Measurements from ENCODE around the gene LITAF. TPM values are rescaled to one million over a fixed set of nuclear protein-coding genes. Genes with fewer than 3 reads are reported as not detected.

Gene LITAF
- total RNA-seq, 2 experiments from 2014 or later = 12.2 to 43.2 TPM

DNA sequence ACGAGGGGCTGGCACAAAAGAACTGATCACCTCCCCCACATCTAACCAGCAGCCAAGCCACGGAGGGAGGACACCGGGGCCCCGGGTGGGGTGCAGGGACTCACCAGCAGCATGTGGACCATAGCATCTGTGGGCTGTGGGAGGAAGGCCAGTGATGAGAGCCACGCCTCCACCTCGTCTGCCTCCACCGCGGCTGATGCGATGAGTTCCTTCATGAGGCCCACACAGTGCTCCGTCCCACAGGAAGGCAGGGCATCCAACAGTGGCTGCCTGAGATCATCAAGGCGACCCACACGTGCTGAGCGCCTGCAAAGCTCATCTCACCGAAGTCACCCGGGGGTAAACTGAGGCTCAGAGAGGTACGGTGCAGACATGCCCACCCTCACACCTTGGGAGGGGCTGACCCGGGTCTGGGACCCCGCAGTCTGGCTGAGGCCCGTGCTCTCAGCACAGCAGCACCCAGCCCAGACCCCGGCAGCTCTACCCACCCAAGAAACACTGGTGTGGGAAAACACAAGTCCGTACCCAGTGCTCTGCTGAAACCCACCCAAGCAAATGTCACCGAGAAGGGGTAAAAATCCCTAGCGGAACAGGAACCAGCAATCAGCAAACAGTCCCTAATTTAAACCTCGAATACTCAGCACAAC is 85.9 kb downstream of the LITAF start:
- BruUV-seq (replicated peaks) = no TSS peak
- ChIA-PET CTCF (ENCODE audit: unreplicated experiment) (no interaction called here), POLR2A (no interaction called here)
- no peak for DNase-seq (ENCODE audit: low spot score)
- H3K4me3 ChIP-seq (ENCODE audit: low read depth, low read length, poor library complexity, severe bottlenecking) = no peak overlapping the region
- no peaks in the 10 kb centered on the region for H3K36me3 ChIP-seq (ENCODE audit: insufficient read depth, low read length)
- no peak overlapping the region for H3K27ac ChIP-seq (ENCODE audit: low read depth, low read length, poor library complexity, severe bottlenecking)
- no peak overlapping the region for H2AFZ ChIP-seq (ENCODE audit: low read length)
- H3K79me2 ChIP-seq (ENCODE audit: insufficient read depth, low read depth, low read length) = no peaks in the 10 kb centered on the region
- H4K20me1 ChIP-seq (ENCODE audit: insufficient read depth, low read length) = no peaks in the 10 kb centered on the region
- no peak overlapping the region for H3K4me2 ChIP-seq (ENCODE audit: low read length)
- no peak for TF ChIP-seq EZH2phosphoT487 (IDR thresholded peaks at IDR 0.05; ENCODE audit: borderline replicate concordance, low read depth, low read length)
- TF ChIP-seq, protein P1, sequence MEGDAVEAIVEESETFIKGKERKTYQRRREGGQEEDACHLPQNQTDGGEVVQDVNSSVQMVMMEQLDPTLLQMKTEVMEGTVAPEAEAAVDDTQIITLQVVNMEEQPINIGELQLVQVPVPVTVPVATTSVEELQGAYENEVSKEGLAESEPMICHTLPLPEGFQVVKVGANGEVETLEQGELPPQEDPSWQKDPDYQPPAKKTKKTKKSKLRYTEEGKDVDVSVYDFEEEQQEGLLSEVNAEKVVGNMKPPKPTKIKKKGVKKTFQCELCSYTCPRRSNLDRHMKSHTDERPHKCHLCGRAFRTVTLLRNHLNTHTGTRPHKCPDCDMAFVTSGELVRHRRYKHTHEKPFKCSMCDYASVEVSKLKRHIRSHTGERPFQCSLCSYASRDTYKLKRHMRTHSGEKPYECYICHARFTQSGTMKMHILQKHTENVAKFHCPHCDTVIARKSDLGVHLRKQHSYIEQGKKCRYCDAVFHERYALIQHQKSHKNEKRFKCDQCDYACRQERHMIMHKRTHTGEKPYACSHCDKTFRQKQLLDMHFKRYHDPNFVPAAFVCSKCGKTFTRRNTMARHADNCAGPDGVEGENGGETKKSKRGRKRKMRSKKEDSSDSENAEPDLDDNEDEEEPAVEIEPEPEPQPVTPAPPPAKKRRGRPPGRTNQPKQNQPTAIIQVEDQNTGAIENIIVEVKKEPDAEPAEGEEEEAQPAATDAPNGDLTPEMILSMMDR (conservative IDR thresholded peaks at IDR 0.05; ENCODE audit: low read length) = no peak
- no peaks in the 10 kb centered on the region for H3K9me2 ChIP-seq (ENCODE audit: insufficient read depth, low read length)
- H3K4me1 ChIP-seq (ENCODE audit: insufficient read depth, low read length, poor library complexity, severe bottlenecking) = peaks cover 29% of the 10 kb centered on the region
- intact Hi-C loops (cut with micrococcal nuclease; ENCODE audit: unreplicated experiment) = no loop called here
- H3K9me3 ChIP-seq (ENCODE audit: low read length) = no peaks in the 10 kb centered on the region

GRCh38 chr16:11499295-11500089 is 87.2 kb downstream of the LITAF start:
- no peaks in the 10 kb centered on the region for H3K9me3 ChIP-seq (ENCODE audit: low read length)
- H3K4me1 ChIP-seq (ENCODE audit: insufficient read depth, low read length, poor library complexity, severe bottlenecking) = peaks cover 42% of the 10 kb centered on the region
- no peaks in the 10 kb centered on the region for H3K9me2 ChIP-seq (ENCODE audit: insufficient read depth, low read length)
- ChIA-PET CTCF (ENCODE audit: unreplicated experiment) (no interaction called here), POLR2A (interaction anchor here (0.6 kb wide), 1 partner anchor 181 kb away, joined by 4 read pairs; no protein-coding TSS in a partner anchor)
- no peak for TF ChIP-seq EZH2phosphoT487 (IDR thresholded peaks at IDR 0.05; ENCODE audit: borderline replicate concordance, low read depth, low read length)
- TF ChIP-seq, protein P1 (conservative IDR thresholded peaks at IDR 0.05; ENCODE audit: low read length) = no peak
- no peak for DNase-seq (ENCODE audit: low spot score)
- H3K4me2 ChIP-seq (ENCODE audit: low read length) = peak overlapping the region; percentile 11; the same call in 1 of the 2 replicates
- H3K79me2 ChIP-seq (ENCODE audit: insufficient read depth, low read depth, low read length) = no peaks in the 10 kb centered on the region
- no TSS peak for BruUV-seq (replicated peaks)
- no peak overlapping the region for H3K27ac ChIP-seq (ENCODE audit: low read depth, low read length, poor library complexity, severe bottlenecking)
- intact Hi-C loops (cut with micrococcal nuclease; ENCODE audit: unreplicated experiment) = no loop called here
- no peaks in the 10 kb centered on the region for H3K36me3 ChIP-seq (ENCODE audit: insufficient read depth, low read length)
- no peak overlapping the region for H2AFZ ChIP-seq (ENCODE audit: low read length)
- no peaks in the 10 kb centered on the region for H4K20me1 ChIP-seq (ENCODE audit: insufficient read depth, low read length)
- no peak overlapping the region for H3K4me3 ChIP-seq (ENCODE audit: low read depth, low read length, poor library complexity, severe bottlenecking)

DNA sequence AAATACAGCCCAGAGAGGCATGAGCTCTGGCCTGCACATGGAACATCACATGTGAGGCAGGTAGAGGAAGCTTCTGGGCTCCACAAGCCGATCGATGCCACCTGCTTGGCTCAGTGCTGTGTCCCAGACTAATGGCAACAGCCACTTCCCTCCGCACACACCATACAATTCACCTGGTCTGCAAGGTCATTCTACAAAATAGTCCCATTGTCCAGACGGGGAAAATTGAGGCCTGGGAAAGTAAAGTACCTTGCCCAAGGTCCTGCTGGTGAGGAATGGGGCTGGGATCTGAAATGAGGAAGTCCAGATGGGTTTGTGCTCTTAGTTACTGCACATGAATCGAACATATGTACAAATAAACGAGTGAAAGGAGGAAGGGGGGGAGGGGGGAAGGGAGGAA is 88.0 kb downstream of the LITAF start:
- CTCF ChIA-PET (ENCODE audit: unreplicated experiment) = no interaction called here
- peak; percentile 34 for DNase-seq (ENCODE audit: low spot score)
- intact Hi-C loops (cut with micrococcal nuclease; ENCODE audit: unreplicated experiment) = no loop called here
- Histone ChIP-seq H4K20me1 (ENCODE audit: insufficient read depth, low read length) (no peaks in the 10 kb centered on the region), H3K4me1 (ENCODE audit: insufficient read depth, low read length, poor library complexity, severe bottlenecking) (peaks cover 48% of the 10 kb centered on the region), H3K4me2 (ENCODE audit: low read length) (peak overlapping the region; percentile 11; the same call in 1 of the 2 replicates), H3K36me3 (ENCODE audit: insufficient read depth, low read length) (no peaks in the 10 kb centered on the region), H3K79me2 (ENCODE audit: insufficient read depth, low read depth, low read length) (no peaks in the 10 kb centered on the region), H2AFZ (ENCODE audit: low read length) (no peak overlapping the region), H3K27ac (ENCODE audit: low read depth, low read length, poor library complexity, severe bottlenecking) (no peak overlapping the region), H3K9me2 (ENCODE audit: insufficient read depth, low read length) (no peaks in the 10 kb centered on the region), H3K9me3 (ENCODE audit: low read length) (no peaks in the 10 kb centered on the region), H3K4me3 (ENCODE audit: low read depth, low read length, poor library complexity, severe bottlenecking) (no peak overlapping the region)
- TF ChIP-seq EZH2phosphoT487 (IDR thresholded peaks at IDR 0.05; ENCODE audit: borderline replicate concordance, low read depth, low read length) = no peak
- TF ChIP-seq, protein P1 (conservative IDR thresholded peaks at IDR 0.05; ENCODE audit: low read length) = no peak
- no TSS peak for BruUV-seq (replicated peaks)
- POLR2A ChIA-PET = no interaction called here
